ENCODE measurements around the gene SPSB1.

SPSB1 gene

DNA sequence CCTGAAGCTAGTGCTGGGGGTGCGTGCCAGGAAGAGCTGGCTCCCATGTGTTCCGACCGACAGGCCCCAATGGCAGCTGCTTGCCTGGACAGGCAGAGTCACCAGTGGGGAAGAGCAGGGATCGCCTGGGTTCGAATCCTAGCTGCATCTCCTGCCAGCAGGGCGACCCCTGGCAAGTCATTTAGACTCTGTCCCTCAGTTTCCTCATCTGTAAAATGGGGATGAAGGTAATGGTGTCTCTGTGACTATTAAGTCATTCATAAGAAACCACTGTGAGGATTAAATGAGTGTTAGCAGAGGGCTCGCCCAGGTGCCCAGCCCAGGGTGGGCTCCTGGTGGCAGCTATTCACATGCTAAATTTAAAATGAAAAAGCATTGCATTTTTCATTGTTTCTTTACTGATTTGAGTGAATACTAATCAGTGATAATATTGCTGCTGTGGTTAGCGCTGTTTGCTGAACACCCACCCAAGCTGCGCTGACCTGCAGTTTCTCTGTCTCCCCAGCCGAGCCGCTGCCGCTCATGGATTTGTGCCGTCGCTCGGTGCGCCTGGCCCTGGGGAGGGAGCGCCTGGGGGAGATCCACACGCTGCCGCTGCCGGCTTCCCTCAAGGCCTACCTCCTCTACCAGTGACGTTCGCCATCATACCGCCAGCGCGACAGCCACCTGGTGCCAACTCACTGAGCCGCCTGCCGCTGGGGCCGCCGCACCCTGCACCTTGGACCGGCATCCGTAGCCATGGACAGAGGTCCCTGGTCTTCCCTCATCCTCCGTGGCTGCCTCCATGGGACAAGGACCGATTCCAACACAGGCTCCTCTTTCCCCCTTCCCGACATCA lies 74.5 kb downstream of the SPSB1 start:
- POLR2A ChIA-PET = interaction anchor here (0.6 kb wide), 1 partner anchor 61 kb away, joined by 4 read pairs; no protein-coding TSS in a partner anchor
- H3K4me3 ChIP-seq (ENCODE audit: low read depth, low read length) = no peak overlapping the region
- H3K4me1 ChIP-seq (ENCODE audit: control insufficient read depth, insufficient read depth, low read length) = no peaks in the 10 kb centered on the region
- CTCF ChIA-PET = interaction anchor here (1.2 kb wide), 1 partner anchor 256 kb away, joined by 4 read pairs; no protein-coding TSS in a partner anchor
- H3K36me3 ChIP-seq (ENCODE audit: control insufficient read depth in 2 of 2, insufficient read depth in 1 of 2, low read length in 2 of 2) = no peaks in the 10 kb centered on the region
- no peak overlapping the region for H3K27ac ChIP-seq (ENCODE audit: extremely low read depth, low read depth, low read length)
- TF ChIP-seq ZFHX2 (tag by site-specific recombination; conservative IDR thresholded peaks at IDR 0.05) (no peak), PATZ1 (tag by site-specific recombination; IDR thresholded peaks at IDR 0.05) (no peak), ZNF280C (tag by site-specific recombination; IDR thresholded peaks at IDR 0.05) (no peak), ZNF76 (tag by site-specific recombination; IDR thresholded peaks at IDR 0.05; ENCODE audit: borderline replicate concordance, low read depth) (no peak), ZNF670 (tag by site-specific recombination; IDR thresholded peaks at IDR 0.05; ENCODE audit: low read depth) (no peak), ZBTB8A (tag by site-specific recombination; IDR thresholded peaks at IDR 0.05) (no peak), ZNF112 (tag by site-specific recombination; IDR thresholded peaks at IDR 0.05) (no peak), ZNF677 (tag by site-specific recombination; IDR thresholded peaks at IDR 0.05) (no peak), ZNF560 (tag by site-specific recombination; IDR thresholded peaks at IDR 0.05; ENCODE audit: borderline replicate concordance) (no peak), ZNF777 (tag by site-specific recombination; IDR thresholded peaks at IDR 0.05; ENCODE audit: borderline replicate concordance) (no peak), ZNF157 (tag by site-specific recombination; IDR thresholded peaks at IDR 0.05) (no peak), ZNF138 (tag by site-specific recombination; IDR thresholded peaks at IDR 0.05; ENCODE audit: borderline replicate concordance) (no peak), ZNF830 (tag by site-specific recombination; IDR thresholded peaks at IDR 0.05; ENCODE audit: low read depth) (no peak), ZNF391 (tag by site-specific recombination; IDR thresholded peaks at IDR 0.05; ENCODE audit: borderline replicate concordance, low read depth) (no peak), ZNF146 (tag by site-specific recombination; IDR thresholded peaks at IDR 0.05) (no peak), ZBTB6 (tag by site-specific recombination; IDR thresholded peaks at IDR 0.05) (no peak)
- TF ChIP-seq, protein P1, sequence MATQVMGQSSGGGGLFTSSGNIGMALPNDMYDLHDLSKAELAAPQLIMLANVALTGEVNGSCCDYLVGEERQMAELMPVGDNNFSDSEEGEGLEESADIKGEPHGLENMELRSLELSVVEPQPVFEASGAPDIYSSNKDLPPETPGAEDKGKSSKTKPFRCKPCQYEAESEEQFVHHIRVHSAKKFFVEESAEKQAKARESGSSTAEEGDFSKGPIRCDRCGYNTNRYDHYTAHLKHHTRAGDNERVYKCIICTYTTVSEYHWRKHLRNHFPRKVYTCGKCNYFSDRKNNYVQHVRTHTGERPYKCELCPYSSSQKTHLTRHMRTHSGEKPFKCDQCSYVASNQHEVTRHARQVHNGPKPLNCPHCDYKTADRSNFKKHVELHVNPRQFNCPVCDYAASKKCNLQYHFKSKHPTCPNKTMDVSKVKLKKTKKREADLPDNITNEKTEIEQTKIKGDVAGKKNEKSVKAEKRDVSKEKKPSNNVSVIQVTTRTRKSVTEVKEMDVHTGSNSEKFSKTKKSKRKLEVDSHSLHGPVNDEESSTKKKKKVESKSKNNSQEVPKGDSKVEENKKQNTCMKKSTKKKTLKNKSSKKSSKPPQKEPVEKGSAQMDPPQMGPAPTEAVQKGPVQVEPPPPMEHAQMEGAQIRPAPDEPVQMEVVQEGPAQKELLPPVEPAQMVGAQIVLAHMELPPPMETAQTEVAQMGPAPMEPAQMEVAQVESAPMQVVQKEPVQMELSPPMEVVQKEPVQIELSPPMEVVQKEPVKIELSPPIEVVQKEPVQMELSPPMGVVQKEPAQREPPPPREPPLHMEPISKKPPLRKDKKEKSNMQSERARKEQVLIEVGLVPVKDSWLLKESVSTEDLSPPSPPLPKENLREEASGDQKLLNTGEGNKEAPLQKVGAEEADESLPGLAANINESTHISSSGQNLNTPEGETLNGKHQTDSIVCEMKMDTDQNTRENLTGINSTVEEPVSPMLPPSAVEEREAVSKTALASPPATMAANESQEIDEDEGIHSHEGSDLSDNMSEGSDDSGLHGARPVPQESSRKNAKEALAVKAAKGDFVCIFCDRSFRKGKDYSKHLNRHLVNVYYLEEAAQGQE (tag by site-specific recombination; IDR thresholded peaks at IDR 0.05) = no peak
- no peaks in the 10 kb centered on the region for H3K9me3 ChIP-seq (ENCODE audit: control insufficient read depth, insufficient read depth, low read depth, low read length)
